ENCODE data around the gene EOGT.

The EOGT gene

GRCh38 chr3:69009559-69010410 lies 3.7 kb downstream of the EOGT start:
- in situ Hi-C loops (cut with HindIII; ENCODE audit: low sequenced_read_pairs), result no loop called here

DNA sequence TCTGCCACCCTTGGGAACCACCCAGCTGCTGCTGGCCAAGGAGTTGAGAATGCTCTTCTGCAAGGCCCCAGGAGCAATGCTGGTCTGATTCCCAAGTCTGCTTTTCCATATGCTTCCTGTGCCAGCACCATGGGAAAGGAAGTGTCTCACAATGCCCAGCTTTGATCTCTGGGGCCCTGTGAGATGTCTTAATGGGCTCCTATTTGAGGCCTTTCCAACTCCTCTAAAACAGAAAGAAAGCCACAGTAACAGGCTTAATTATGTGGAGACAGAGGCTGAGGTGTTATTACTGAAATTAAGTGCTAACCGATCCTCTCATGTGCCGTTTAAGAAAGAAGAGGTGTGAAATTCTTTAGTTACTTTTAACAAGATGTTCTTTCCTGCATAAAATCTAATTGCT lies 4.5 kb downstream of the EOGT start:
- in situ Hi-C loops (cut with HindIII; ENCODE audit: low sequenced_read_pairs), result no loop called here

- in situ Hi-C loops (cut with HindIII; ENCODE audit: low sequenced_read_pairs), result no loop called here
These were observed 7.5 kb downstream of the EOGT start for GRCh38 chr3:69005791-69006482.

DNA sequence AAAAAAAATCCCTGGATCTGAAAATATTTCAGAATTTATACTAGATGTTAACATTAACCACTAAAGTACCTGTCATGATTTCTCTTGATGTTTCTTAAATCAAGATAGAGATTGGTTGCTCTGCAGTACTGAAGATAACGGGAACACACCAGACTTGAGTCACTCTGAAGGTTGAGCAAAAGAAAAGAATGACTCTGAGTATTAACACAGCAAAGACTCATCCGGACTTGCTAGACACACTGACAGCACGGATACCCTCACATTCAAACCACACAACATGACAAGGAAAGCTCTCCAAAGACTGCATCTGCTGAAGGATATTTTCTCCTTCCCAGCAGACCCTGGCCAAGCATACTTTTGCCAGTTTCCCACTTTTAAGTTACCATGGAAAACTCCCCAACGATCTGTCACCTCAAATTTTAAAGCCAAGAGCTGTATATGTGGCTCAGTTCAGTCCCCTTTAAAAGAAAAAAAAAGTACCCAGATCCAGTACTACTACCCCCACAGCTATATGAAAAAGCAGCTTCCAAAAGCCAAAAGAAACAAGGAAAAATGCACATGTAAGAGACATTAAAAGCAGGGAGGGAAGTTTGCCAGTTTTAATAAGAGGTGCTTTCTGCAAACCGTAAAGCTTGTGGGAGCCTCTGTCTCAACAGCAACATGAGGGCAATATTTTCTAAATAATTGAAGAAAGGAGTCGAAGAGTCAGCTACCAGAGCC lies 8.3 kb downstream of the EOGT start:
- in situ Hi-C loops (cut with HindIII; ENCODE audit: low sequenced_read_pairs), result no loop called here

DNA sequence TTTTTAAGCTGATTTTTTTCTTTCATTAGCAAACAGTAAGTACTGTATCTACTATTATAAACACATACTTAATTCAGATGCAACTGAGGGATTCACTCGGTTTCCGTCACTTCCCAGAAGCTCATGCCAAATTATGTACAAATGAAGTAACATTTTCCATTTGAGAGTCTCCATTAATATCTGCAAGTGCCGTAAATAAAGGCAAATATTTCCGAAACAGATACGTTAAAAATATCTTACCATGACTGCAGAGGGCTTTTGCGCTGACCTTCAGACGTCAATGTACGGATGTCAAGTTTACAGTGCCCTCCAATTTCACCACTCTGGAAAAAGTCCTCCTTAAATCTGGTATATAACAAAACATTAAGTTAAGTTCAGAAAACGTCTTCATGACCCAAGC lies 9.3 kb downstream of the EOGT start:
- in situ Hi-C loops (cut with HindIII; ENCODE audit: low sequenced_read_pairs), result no loop called here

- in situ Hi-C loops (cut with HindIII; ENCODE audit: low sequenced_read_pairs), result no loop called here
These were observed 13.9 kb downstream of the EOGT start for GRCh38 chr3:68999605-69000004.

GRCh38 chr3:68999158-68999557 lies 14.3 kb downstream of the EOGT start:
- in situ Hi-C loops (cut with HindIII; ENCODE audit: low sequenced_read_pairs), result no loop called here

DNA sequence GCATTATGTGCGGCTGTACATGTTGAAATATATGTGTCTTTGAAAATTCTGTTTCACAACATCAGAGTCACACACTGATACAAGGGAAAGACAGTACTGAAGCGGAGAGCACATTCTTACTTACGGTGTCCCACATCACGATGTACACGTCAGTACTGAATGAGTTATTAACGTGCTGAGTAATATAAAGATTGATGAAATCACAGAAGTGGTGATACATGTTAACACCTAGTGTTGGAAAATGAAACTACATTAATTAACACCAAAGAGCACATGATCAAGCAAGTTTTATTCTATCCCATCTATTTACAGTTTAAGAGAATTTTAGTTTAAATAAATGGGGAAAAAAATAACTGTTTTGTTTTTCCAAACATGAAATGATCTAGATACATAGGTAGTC lies 15.6 kb downstream of the EOGT start:
- in situ Hi-C loops (cut with HindIII; ENCODE audit: low sequenced_read_pairs), result no loop called here

DNA sequence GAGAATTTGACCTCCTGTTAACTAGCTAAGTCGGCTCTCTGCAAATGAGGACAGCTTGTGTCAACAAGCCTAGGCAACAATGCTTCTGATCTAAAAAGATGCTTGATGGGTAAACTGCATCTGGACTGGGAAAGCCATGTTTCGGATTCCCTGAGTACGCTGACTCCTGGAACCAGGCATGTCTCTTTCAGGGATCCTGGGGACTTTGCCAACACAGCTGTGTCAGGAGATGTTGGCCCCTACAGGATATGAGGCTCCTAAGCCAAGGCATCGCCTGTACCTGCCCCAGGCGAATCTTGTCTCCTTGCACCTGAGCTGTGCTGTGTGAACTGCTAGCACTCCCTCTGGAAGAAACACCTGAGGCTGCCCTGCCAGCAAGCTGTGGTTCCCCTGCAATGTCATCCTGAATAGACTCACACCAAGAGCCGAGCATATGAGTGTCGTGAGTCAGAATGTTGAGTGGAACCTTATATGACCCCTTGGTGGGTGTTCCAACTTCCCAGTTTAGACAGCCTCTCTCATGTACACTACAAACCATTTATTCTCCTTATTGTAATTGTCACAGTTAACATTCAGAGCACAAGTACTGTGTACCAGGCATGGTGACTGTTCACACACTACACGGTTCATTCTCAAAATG lies 17.0 kb downstream of the EOGT start:
- in situ Hi-C loops (cut with HindIII; ENCODE audit: low sequenced_read_pairs), result no loop called here

DNA sequence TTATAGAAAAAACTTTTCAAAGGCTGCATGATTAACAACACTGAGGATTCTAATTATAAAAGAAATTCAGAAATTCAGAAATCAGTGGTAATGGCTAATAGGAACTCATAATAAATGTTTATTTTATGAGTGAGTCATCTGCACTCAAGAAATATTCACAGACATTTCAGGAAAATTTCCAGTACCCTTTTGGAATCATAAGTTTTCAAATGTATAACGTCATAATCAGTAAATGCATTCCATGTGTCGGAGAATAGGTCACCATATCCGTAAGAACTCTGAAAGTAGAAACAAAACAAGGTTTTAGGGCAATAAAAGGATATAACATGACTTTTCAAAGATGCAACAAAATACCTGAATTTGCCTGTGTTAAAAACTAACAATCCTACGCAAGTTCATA lies 24.7 kb downstream of the EOGT start:
- in situ Hi-C loops (cut with HindIII; ENCODE audit: low sequenced_read_pairs), result no loop called here

- in situ Hi-C loops (cut with HindIII; ENCODE audit: low sequenced_read_pairs), result no loop called here
These were observed 26.2 kb downstream of the EOGT start for GRCh38 chr3:68987322-68987721.

- in situ Hi-C loops (cut with HindIII; ENCODE audit: low sequenced_read_pairs), result no loop called here
These were observed 26.8 kb downstream of the EOGT start for GRCh38 chr3:68986496-68987208.

DNA sequence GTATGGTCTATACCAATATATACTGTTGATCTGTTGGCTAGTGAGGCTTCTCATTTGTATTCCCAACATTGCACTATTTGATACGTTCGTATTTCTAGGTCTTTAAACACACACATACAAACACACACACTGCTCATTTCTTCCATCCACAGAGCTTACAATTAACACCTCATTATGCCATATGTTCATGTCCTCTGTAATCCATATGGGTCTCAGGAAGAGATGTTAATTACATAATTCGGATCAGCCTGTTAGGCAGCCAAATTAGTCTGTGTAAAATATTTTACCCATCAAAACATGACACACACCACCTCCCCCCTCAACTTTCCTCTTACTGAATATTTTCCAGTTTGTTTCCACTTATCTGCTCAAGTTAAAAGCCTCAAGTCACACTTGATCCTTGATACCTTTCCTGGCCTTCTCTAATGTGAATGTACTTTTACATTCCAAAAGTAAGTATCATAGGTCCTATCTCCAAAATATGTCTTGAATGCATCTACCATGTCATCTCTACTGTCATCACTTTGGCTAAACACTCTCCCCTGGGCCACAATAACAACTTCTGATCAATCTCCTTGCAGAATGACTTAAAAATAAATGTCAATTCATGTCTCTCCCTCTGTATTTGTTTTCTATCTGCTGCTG lies 28.2 kb downstream of the EOGT start:
- in situ Hi-C loops (cut with HindIII; ENCODE audit: low sequenced_read_pairs), result no loop called here

- in situ Hi-C loops (cut with HindIII; ENCODE audit: low sequenced_read_pairs), result no loop called here
These were observed 29.4 kb downstream of the EOGT start for GRCh38 chr3:68984011-68984530.

- in situ Hi-C loops (cut with HindIII; ENCODE audit: low sequenced_read_pairs), result no loop called here
These were observed 35.9 kb downstream of the EOGT start for GRCh38 chr3:68977486-68978167.

DNA sequence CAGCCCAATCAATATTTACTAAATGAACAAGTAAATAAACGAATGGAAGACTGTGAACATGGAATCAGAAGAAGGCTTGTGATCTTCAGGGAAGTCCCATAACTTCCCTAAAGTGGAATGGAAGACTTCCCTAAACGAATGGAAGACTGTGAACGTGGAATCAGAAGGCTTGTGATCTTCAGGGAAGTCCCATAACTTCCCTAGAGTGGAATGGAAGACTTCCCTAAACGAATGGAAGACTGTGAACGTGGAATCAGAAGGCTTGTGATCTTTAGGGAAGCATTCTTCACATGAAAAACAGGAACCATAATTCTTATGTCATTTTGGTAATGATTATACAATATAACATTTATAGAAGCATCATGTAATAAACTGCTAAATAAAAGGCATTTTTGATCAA lies 38.8 kb downstream of the EOGT start:
- in situ Hi-C loops (cut with HindIII; ENCODE audit: low sequenced_read_pairs), result no loop called here

DNA sequence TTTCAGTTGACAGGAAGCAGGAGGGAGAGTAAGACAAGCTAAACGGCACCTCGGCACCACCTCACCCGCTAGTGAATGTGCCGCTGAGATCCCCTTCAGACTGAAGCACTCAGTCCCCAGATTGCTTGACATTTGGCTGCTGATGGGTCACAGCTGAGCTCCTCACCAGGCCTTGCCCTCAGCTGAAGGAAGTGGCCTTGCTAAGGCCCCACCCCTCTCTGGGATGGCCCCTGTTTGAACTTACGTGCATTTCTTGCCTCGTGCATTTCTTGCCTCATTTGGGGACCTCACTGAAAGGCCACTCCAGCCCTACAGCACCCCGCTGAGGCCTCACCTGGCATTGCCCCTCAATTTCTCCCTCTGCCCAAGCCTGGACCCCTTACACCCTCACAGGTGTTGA lies 39.8 kb downstream of the EOGT start:
- in situ Hi-C loops (cut with HindIII; ENCODE audit: low sequenced_read_pairs), result no loop called here

DNA sequence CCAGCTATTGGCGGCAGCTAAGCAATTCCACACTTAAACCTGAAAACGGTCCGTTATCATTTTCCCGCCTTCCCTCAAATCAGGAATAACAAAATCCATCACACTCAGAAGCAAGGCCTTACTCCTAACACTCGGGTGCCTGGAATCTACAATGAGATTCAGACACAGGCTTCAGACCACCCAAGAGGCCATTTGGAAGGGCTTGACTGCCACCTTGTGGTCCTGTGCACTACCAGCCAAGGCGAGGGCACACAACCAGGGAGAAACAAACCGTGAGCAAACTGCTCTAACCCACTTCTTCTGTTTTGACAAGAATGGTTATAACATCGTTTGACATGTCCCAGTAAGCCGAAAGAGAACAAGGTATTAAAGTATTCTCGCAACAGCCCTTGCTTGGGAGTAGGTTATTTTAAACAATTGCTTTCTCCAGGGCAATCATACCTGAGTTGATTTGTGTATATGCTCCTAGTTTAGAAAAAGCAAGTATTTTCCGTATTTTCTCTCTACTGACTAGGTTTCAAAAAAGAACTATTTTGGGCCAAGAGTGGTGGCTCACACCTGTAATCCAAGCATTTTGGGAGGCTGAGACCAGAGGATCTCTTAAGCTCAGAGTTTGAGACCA lies 41.0 kb downstream of the EOGT start:
- in situ Hi-C loops (cut with HindIII; ENCODE audit: low sequenced_read_pairs), result no loop called here

DNA sequence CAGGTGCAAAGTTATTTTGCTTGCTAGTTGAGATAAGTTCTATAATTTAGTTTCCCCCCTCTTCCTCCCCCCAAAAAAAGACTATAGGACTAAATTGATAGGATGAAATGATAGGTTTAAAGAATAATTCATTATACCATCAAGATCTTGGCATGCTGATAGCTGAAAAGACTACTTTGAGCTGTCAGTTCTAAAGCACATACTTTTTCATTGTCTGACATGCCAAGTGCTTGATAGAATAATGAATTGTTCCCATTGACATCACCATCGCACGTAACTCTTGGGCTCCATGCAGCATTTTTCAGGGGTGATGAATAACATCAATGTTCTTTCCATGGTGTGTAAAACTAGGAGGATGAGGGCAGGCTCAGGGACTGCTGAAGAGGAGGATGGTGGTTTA lies 48.8 kb downstream of the EOGT start:
- in situ Hi-C loops (cut with HindIII; ENCODE audit: low sequenced_read_pairs), result no loop called here

Measured in DLD1 (cell line).